GM12874 (cell line): ENCODE data around the gene TYMP.

Source experiments
- TF ChIP-seq, protein P1 (sequence below): IDR thresholded peaks from 2 replicates; pipeline ENCODE4 v1.5.1; 2011; ENCODE audit warnings: low read depth, mild to moderate bottlenecking, control low read depth, low read length, moderate library complexity; ENCODE audit not compliant: insufficient read depth

TYMP gene

DNA sequence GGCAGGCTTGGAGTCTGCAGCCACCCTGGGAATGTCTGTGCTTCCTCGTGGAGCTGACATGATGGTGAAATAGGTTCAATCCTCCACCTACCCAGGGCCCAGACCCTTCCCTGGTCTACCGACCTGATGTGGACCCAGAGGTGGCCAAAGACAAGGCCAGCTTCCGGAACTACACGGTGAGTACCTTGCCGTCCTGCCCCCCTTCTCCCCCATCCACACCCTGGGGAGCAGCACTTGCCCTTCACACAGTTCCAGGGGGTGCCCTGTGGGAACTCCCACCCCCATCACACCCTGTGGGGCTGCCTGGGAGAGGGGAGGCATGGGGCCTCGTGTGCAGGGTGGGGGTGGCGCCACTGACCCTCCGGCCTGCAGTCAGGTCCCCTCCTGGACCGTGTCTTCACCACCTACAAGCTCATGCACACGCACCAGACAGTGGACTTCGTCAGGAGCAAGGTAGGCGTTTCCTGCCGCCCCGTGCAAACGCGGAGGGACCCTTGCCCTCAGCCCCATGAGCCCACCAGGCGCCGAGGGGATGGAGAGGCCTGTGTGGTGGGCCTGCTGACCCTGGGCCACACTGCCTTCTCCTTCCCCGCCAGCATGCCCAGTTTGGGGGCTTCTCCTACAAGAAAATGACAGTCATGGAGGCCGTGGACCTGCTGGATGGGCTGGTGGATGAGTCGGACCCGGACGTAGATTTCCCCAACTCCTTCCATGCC lies 42.4 kb downstream of the TYMP start:
- TF ChIP-seq, protein P1, sequence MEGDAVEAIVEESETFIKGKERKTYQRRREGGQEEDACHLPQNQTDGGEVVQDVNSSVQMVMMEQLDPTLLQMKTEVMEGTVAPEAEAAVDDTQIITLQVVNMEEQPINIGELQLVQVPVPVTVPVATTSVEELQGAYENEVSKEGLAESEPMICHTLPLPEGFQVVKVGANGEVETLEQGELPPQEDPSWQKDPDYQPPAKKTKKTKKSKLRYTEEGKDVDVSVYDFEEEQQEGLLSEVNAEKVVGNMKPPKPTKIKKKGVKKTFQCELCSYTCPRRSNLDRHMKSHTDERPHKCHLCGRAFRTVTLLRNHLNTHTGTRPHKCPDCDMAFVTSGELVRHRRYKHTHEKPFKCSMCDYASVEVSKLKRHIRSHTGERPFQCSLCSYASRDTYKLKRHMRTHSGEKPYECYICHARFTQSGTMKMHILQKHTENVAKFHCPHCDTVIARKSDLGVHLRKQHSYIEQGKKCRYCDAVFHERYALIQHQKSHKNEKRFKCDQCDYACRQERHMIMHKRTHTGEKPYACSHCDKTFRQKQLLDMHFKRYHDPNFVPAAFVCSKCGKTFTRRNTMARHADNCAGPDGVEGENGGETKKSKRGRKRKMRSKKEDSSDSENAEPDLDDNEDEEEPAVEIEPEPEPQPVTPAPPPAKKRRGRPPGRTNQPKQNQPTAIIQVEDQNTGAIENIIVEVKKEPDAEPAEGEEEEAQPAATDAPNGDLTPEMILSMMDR, result no peak

DNA sequence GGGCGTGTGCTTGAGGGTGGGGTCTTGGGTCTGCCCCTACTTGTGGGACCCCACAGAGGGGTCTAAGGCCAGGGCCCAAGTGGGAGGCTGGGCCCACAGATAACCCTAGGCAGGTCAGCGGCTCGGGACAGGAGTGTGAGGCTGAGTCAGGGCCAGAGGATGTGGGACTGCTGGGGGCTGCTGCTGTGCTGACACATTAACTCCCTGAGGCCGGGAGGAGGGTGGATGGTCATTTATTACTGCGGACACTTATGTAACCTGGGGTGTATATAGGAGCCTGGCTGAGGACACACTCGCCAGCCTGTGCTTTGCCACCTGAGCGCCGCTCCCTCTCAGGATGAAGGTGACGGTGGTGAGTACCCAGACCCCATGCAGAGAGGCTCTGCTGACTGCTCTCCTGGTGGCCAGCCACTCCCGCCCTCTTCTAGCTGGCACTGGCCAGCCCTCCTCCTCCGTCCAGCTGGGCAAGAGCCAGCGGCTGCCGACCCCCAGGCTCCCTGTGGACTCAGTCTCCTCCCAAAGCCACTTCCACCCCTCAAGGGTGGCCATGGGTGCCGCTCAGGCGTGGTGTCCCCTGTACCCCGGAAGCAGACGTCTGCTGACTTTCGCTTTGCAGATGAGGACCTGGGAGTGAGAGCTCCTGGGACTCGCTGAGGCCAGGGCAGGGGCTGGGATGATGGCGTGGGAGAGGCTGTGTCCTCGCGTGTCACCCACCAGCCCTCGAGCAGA lies 43.1 kb downstream of the TYMP start, which contains the start of gene MIOX:
TSS of gene MIOX (plus strand) at position 299 of the 729 bp plus-strand sequence. CDS start at position 338, 39 bp downstream.
- TF ChIP-seq, protein P1, result no peak

DNA sequence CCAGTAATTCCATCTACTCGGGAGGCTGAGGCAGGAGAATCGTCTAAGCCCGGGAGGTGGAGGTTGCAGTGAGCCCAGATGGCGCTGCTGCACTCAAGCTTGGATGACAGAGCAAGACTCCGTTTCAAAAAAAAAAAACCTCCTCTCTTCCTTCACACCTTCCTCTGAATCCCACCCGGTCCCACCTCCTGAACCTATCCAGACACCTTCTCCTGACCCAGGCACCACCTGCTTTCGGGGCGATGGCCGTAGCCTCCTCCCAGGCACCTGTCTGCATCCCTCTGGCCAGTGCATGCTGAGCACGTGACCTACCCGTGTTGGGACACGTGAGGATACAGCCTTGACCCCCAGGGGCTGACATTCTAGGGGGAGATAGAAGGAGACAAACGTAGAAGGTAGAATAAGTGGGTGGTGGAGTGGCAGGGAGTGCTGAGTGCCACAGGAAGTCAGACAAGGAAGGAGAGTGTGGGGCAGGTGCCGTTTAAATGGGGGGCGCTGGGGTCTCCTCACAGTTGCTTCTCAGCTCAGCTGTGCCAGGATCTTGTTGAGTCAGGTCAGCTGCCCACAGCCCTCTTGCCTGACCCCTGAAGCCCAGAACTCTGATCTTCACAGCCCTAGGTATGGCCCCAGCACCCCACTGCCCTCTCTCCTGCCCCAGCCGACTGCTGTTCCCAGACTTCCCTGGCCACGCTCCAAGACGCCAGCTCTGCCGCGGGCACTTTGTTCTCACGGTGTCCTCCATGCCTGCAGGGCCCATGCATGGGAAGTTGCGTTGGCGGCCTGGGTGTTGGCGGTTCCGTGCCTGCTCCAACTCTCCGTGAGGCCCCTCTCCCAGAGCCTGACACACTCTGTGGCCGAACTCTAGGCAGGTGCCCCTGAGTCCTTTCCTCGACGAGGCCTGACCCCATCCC lies 44.3 kb downstream of the TYMP start:
- TF ChIP-seq, protein P1, result no peak

DNA sequence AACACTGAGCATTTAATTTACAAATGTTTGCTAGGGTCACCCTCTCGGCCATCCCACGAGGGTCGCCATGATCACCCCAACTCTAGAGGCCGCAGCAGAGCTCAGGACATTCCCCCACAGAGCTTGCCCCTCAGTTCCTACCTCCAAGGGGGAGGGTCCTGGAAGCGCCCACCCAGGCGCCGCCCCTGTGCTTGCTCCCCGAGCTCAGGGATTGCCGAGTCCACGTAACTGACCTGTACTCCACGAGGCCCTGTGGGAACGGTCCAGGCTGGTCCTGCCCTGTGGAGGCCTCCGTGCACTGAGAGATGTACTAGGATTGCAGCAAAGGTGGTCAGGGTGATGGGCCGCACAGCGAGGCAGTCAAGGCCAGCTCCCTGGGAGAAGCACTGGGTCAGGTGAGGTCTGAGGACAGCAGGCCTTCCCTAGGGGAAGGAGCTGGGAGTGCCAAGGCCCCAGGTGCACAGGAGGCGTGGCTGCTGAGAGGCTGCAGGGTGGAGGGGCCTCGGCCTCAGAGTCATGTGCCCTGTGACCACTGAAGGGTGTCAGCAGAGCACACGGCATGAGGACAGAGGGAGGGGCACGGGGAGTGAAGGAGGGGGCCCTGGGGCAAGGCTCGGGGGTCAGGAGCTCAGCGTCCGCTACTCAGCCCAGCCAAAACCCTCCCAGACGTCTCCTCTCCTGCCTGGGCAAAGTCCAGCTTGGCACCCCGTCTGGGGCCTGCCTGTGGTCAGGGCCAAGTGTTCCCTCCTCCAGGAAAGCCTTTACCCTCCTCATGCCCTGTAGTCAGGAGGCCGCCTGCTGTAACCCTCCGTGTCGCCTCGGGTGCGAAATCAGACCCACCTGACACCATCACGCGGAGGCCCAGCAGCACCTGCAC lies 45.6 kb downstream of the TYMP start:
- TF ChIP-seq, protein P1, result no peak

DNA sequence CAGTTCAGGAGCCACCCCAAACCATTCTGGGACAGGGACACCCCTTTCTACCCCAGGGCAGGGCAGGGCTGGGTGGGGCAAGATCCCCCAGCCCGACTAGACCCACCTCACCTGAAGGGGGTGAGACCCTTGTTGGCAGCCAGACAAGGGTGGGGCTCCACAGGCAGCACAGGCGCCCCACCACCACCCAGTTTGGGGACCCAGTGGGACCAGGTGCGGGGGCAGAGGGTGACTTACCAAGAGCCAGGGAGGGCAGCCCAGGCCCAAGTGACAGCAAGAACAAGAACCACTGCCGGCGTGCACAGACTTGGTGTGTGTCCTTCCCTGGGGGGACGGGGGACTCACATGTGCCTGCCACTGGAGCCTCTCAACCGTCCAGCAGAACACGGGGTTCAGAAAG lies 46.3 kb downstream of the TYMP start:
- TF ChIP-seq, protein P1, result no peak

DNA sequence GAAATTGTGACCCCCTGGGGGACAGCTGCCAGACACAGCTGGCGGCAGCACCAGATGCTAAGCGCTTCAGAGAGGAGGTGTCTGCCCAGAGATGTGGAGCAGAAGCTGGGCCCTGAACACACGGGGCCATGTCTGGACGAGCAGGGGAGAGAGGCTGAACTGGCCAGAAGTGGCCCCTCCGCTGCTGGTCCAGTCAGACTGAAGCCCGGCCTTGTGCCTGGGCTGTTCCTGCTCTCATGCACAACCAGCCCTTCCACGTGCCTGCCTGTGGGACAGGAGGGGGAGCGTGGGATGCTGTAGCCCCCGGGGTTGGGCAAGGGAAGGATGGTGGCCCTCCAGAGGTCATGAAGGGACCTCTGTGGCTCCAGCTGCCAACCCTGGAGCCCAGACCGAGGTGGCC lies 46.7 kb downstream of the TYMP start:
- TF ChIP-seq, protein P1, result no peak
